NT2/D1 (cell line): ENCODE measurements around the gene TSC2.

Experiments used
- SUZ12 ChIP-seq: IDR thresholded peaks from 2 replicates; pipeline ENCODE4 v1.6.1; 2011; ENCODE audit not compliant: insufficient read length, insufficient read depth; ENCODE audit errors: extremely low read depth
- YY1 ChIP-seq: IDR thresholded peaks from 2 replicates; pipeline ENCODE4 v1.6.1; 2011; ENCODE audit not compliant: insufficient read length, insufficient read depth

DNA sequence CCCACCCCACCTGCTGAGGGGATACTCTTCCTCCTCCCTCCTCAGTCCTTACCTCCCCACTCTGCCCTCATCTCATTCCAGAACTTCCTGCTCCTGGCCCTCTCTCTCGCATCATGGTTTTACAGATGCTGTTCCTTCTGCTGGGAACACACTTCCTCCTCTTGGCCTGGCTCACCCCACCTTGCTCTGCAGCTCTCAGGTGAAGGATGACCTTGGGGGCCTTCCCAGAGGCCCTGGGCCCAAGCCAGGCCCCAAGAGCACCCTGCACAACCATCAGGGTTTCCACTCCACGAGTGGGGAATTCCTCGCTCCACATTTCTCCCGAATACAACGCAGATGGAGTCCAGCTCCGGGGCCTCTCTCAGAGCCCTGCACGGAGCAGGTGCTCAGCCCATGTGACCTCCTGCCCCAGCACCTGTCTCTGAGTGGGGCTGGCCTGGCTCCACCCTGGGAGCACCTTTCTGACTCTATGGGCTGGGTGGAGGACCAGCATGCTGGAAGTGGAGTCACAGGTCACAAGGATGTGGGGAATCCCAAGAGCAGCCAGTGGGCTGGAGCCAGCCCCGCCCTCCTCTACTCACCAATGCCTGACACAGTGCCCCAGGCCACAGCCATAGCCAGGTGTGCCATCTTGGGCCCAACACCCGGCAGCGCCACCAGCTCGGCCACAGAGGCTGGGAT is 4.7 kb upstream of the TSC2 start:
- TF ChIP-seq SUZ12 = no peak
- TF ChIP-seq YY1 = no peak
